ENCODE data around the gene CFL1.

The CFL1 gene

DNA sequence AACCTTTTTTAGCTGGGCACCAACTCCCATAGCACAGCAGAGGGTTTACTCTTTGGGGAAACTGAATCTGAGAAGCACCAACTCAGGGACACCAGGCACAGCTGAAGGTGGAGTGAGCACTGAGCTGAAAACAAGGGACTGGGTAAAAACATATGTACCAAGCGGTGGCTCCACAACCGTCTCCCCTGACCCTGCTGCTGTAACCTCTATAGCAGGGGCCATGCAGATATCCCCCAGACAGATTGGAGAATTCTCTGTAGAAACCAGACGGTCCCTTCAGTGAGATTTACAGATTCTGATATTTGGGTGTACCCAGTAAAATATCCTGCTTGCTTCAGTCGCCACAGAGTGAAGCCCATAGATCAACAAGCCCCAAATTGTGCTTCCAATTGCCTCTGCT, 28.5 kb downstream of the CFL1 start:
- no peak for DNase-seq

DNA sequence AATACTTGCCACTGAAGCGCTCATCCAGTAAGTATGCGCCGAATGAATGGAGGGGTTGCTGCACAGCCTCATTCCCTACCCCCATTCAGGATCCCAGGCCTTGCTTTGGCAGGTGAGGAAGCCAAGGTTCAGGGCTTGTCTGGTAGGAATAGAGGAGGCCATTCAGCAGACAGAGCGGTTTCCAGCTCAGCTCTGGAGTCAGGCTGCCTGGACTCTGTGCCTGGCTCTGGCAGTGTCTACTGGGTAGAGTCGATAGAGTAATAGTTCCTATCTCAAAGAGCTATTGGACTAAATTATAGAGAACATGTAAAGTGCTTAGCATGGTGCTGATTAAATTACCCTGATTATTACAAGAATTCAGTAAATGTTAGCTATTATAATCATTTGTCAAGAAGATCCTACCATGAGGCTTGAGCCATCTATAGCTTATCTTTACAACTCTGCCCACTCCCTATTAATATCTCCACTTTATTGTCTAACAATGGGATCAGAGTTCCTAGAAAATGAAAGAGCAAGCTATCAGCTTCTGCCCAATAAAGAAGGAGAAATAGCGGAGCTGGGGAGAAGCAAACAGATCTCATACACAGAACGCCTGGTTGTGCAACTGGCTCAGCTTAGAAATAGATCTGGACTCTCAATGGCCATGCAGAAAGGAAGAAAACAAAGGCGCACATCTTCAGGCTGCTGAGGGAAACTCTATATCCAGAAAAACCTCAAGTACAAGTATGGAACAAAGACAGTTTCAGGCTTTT, 30.8 kb downstream of the CFL1 start:
- DNase-seq: no peak

DNA sequence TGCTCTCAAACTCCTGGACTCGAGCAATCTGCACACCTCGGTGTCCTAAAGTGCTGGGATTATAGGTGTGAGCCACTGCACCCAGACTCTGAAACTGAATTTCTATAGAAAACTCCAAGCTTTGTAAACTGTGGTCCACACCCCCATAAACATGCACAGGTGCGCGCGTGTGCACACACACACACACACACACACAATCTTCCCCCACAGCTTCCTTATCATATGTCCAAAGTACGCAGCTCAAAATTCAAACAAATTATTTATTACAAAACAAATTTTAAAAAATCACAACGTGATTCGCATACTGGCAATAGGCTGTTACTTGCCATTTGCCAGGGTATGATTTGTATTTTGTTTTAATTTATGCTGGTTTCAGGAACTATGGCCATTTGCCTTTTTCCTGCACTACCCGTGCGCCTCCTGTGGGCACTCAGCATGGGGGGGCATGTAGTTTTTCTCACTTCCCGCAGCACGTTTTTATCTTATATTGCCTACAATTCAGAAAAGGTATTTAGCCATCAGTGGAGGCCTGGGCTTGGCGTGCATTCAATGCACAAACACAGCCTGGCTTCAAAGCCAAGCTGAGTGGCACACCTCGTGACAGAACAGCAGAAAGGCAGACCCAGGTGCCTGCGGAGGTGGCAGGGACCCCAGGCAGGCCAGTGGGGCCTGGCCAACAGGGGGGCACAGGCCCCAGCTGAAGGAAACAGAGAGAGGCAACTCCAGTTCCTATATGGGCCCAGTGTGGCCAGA, 35.0 kb downstream of the CFL1 start:
- no peak for DNase-seq

DNA sequence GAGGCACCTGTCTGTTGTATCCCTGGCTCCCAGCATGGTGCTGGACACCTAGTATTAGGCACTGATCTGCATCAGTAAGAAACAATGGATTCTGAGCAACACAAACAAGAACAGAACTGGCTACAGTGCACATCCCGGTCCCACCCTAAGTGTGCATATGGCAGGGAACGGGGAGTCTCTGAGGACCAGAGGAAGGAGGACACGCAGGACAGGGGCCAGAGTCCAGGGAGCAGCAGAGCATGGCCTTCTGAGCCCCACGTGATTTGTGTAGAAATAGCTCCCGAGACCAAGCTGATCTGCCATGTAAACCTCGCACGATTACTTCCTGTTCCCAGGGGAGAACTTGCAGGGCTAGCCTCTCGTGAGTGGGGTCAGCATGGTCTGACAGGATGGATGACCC, 36.9 kb downstream of the CFL1 start:
- DNase-seq: no peak

DNA sequence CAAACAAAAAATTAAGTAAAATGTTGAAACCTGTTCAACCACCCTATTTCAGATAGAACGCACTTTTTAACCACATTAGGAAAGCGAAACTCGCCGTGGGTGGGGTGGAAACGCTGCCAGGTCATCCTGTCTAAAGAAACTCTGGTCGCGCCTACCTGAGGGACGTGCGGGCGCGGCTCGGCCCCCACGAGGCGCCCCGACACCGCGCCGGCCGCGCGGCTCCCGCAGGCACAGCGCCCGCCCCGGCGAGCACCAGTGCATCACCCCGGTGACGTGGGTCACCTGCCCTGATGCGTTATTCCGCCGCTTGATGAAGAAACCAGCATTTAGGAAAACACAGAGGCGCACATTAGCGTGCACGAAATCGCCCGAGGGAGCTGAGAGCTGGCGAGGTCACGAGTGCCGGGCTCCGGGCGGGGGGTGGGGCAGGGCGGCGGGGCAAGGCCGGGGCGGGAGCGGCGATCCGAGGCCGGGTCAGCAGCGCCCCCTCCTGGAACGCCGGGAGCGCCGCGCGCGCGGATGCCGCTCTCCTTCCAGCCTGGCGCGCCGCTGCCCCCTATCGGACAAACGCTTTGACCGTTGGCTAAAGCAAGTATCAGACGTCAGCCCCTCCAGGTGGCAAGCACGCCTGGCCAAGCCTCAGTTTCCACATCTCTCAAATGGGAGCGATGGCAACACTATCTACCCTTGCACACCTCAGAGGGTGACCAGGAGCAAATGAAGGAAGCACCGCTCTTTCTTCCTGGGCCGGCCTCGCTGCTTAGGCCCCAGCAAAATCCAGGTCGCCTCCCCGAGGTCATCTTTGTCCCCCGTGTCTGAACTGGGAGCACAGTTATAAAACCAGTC, 39.9 kb downstream of the CFL1 start:
- DNase-seq: peak; percentile 91

DNA sequence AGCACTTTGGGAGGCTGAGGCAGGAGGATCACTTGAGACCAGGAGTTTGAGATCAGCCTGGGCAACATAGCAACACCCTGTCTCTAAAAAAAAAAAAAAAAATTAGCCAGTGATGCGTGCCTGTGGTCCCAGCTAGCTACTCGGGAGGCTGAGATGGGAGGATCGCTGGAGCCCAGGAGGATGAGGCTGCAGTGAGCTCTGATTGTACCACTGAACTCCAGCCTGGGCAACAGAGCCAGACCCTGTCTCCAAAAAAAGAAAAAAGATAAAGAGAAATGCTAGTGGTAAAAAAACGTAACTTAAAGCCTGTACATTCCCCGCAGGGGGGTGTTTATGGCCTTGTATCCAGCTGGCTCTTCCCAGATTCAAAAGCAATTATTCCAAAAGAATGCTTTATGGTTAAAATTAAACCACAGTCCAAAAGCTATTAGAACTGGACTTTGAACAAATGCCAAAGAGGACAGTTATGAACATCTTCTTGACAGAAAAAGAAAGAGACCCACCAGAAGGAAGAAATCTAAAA, 40.6 kb downstream of the CFL1 start:
- DNase-seq: no peak

DNA sequence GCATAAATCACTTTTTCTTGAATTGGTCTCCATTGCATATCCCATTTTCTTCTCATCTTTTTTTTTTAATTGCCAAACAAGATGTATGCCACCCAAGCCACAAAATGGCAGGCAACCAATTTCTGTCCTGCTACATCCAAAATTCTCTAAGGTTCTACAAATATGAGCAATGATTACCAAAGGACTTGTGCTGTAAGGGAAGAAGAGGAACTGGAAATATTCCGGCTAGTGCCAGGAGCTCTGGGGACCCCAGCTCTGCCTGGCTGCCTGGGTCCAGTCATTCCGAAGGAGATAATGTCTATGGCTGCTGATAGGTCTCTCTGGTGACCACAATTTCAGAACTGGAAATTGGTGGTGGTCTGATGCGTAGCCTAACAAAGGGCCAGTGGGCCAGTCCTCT, 41.3 kb downstream of the CFL1 start:
- DNase-seq: no peak

DNA sequence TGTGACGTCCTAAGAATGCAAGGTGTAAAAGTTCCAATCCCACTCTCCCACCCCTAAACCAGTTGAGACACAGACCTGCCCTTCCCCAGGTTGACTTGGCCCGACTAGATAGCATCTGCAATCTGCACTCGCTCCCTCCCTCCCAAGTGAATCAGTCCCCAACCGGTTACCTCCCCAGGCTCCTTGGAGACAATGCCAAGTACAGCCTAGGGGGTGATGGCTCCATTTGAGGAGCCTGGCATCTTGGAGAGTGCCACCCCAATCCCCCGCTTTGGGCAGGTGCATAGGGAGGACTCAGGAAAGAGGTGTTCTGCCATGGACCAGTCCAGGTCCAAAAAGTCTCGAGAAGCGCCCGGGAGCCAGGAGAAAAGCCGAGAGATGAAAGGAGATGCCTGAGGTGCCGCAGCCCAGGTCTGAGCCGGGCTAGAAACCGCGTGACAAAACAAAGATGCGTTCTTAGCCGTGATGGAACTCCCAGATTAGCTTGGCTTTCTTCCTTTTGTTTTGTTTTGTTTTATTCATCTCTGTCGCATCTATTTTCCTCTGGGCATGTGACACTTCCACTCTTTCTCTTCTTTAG, 42.9 kb downstream of the CFL1 start:
- no peak for DNase-seq

DNA sequence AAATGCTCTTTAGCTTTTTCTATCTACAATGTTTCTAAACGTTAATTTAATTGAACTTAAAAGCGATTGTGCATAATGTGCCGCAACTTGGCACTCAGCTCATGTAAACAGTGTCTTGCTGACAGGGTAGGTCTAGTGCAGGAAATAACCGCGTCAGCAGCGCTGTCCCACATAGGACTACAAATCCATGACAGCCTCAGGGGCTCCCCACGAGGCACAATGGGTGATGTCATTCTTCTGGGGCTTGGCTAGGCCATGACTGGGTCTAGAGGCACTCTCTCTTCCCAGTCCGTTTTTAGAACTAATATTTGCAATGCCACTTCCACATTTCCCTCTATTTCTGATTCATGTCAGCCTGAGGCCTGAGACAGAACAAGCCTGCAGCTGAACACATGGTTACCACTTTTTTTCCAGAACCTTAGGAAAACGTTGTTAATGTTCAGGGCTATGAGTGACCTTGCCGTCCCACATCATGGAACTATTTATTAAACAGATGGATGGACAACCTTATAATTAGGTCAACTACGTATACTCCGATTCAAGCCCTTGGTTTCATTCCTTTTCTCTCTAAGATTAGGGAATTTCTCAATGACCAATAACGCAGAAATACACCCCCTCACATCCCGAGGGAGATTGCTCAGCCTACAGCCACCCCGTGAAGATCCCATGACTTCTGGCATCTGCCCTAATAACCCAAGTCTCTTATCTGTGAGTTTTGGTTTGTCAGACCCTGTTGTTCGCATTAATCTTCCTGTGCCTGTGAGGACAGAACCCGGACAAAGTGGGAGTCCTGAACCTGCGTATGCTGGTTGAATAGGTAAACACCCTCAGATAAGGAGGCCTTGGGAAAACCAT, 43.6 kb downstream of the CFL1 start:
- no peak for DNase-seq

DNA sequence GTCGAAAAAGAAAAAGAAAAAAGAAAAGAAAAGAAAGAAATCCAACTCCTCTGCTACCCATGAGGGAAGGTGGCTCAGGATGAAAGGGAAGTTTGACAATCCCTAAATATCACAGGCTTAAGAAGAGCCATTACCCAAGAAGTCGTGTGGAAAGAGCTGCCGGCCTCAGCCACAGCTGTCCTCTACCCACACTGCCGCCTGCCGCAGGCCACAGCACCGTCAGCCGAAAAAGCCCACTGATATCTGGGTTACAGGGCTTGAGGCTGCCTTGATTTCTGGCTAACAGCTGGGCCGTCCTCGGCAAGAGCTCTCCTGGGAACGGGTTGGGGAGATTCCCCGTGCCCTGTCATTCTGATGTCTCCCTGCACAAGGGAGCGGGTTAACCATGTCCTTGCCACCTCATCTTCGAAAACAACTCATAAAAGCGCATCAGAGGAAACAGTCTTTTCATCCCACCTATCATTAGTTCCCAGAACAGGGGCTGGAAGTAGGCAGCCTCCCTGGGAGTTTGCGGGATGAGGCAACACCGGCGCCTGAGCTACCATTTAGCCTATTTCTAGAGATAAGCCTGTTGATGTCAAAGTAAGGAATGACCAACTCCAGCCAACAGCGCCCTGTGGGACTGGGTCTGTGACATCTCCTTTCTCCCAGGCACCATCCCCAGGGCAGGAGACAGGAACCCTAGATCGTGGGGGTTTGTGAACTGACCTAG, 46.1 kb downstream of the CFL1 start:
- no peak for DNase-seq

DNA sequence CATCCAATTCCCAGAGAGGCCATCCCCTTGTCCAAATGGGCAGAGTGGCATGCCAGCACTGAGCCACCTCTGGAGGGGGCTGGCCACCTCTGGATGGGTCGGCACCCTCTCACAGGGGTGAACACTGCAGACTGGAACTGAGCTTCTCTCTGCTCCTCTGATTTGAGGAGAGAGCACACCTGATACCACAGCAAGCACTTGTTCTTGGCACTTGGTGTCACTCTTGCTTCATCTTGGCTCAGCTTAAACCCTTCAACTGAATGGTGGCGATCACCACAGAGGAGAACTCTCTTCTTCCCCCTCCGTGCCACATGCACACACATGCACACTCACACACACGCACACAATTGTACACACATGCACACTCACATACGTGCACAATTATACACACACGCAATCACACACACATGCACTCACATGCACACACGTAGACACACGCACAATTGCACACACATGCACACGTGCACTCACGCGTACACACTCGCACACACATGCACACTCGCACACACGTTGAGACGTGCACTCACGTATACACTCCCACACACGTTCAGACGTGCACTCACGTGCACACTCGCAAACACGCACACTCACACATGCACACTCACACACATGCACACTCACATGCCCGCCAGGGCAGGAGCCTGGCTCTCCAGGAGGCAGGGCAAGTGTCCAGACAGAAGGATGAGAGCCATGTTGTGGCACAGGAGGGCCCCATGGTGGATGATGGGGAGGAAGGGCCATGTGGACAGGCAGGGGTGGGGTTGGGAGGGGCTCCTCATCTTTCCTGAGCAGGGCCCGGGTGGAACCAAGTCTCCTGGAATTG, 47.7 kb downstream of the CFL1 start:
- no peak for DNase-seq

DNA sequence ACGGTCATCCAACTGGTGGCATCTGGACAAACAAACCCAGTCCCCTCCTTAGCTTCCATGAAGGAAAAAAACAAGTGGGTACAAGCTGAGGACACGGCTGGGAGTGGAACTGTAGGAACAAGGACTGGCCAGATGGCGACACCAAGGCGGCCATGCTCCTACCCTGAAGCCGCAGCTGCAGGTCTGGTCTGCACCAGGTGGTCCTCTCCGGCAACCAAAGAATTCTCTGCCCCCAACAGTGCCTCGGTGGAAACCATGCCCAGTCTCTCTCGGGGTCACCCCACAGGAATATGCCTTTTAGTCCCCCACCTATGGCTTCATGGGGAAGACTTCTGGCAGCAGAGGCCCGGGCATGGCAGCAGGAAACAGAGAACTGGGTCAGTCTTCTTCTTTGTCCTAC, 48.5 kb downstream of the CFL1 start:
- no peak for DNase-seq

DNA sequence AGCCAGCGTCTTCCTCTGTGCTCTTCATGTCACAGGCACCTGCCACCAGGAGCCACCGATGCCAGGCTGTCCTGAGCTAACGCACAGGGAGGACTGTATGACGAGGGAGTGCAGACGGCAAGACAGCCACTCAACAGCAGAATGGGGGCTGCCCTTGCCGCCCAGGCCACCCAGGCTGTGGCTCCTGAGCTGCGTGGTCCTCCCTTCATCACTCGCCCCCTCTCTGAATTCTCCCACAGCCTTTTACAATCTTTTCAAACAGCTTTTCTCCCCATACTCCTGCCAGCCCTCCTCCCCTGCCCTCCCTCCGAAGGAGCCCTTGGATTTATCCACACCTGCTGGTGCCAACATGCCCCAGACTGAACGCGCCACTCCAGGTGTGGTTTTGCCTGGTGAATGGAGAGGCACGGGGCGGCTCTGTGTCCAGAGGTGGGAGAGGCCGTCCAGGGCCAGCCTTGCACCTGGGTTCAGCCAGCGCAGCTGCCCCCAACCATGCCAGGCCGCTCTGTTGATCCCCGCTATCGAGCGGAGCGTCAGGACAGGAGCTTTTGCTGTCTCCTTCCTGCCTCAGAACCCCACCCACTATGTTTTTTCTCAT, 49.1 kb downstream of the CFL1 start:
- no peak for DNase-seq

DNA sequence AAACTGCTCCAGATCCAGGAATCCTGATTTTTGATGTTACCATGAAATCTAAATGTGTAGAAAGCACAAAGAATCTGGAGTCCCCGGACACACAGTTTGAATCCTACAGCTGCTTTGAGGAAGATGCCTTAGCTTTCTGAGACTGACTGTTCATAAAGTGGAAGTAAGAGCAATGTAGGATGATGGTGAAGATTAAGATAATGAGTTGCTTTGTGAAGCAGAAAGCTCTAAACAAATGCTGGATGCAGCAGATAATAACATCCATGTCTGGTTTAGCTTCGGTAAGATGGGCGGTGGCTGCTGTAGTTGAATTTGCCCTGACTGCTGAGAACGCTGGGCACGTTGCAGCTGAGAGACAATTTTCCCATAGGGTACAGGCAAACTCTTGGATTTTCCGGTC, 51.0 kb downstream of the CFL1 start:
- no peak for DNase-seq
